CD4-positive, alpha-beta T cell (primary cell): ENCODE measurements around the gene IGFBPL1. TPM values are rescaled to one million over a fixed set of nuclear protein-coding genes. Genes with fewer than 3 reads are reported as not detected.

ENCODE experiments used
- ATAC-seq: fragments of 200-7000 bp; cut with Tn5 transposase; one replicate; pipeline ENCODE4 v1.10.0; 2022; ENCODE audit warnings: mild to moderate bottlenecking; ENCODE audit not compliant: poor library complexity
- CTCF ChIA-PET: fragments of 350-600 bp; sonication (Branson Sonifier 250); formaldehyde crosslinking; loops from one replicate; lab custom pipeline; 2021; ENCODE audit warnings: antibody characterized with exemption, inconsistent platforms; lab: Charles Lee
- POLR2A ChIA-PET: fragments of 350-600 bp; sonication (Branson Sonifier 250); formaldehyde crosslinking; loops from one replicate; lab custom pipeline; 2021; ENCODE audit warnings: antibody characterized with exemption, inconsistent platforms; lab: Charles Lee
- DNase-seq, 14 experiments: peaks; one replicate each; pipeline ENCODE4 v3.0.0-alpha.2; 2013 to 2020; ENCODE audit warnings: mixed read lengths in 2 of 14
- H3K27ac ChIP-seq, 2 donors: one replicate each; pipeline versions ENCODE4 v1.5.1 to v1.7.0; 2013; ENCODE audit warnings: low read length in 2 of 2, low read depth in 1 of 2, mild to moderate bottlenecking in 1 of 2
- H3K27me3 ChIP-seq, 2 experiments: 1 replicate in 1 of 2; 2 replicates in 1 of 2; pipeline versions ENCODE4 v1.6.1 to v1.7.0; 2013; ENCODE audit warnings: low read length in 2 of 2, control low read depth in 1 of 2, mild to moderate bottlenecking in 1 of 2, moderate library complexity in 1 of 2; ENCODE audit not compliant: insufficient read depth in 2 of 2, control insufficient read depth in 1 of 2
- H3K36me3 ChIP-seq: one replicate; pipeline ENCODE4 v1.6.1; 2013; ENCODE audit warnings: low read length, control low read depth; ENCODE audit not compliant: insufficient read depth
- H3K4me1 ChIP-seq: one replicate; pipeline ENCODE4 v1.6.1; 2013; ENCODE audit warnings: low read length, control low read depth; ENCODE audit not compliant: insufficient read depth
- H3K4me3 ChIP-seq: one replicate; pipeline ENCODE4 v1.5.1; 2013; ENCODE audit warnings: mild to moderate bottlenecking, low read length, moderate library complexity
- H3K9me3 ChIP-seq, 2 experiments: 1 replicate in 1 of 2; 2 replicates in 1 of 2; pipeline versions ENCODE4 v1.6.1 to v1.7.0; 2013; ENCODE audit warnings: low read length in 2 of 2, mild to moderate bottlenecking in 2 of 2, control low read depth in 1 of 2, moderate library complexity in 1 of 2; ENCODE audit not compliant: control insufficient read depth in 1 of 2, insufficient read depth in 1 of 2
- H3K27ac Mint-ChIP-seq: one replicate; pipeline ENCODE4 v1.8.0; 2020; ENCODE audit warnings: mixed read lengths
- H3K27me3 Mint-ChIP-seq: one replicate; pipeline ENCODE4 v1.8.0; 2021; ENCODE audit warnings: mixed read lengths
- H3K36me3 Mint-ChIP-seq: one replicate; pipeline ENCODE4 v1.8.0; 2021; ENCODE audit warnings: low read depth, mixed read lengths
- H3K4me1 Mint-ChIP-seq: one replicate; pipeline ENCODE4 v1.8.0; 2021; ENCODE audit warnings: low read depth, mixed read lengths
- H3K4me3 Mint-ChIP-seq: one replicate; pipeline ENCODE4 v1.8.0; 2020; ENCODE audit warnings: mild to moderate bottlenecking, mixed read lengths
- H3K9me3 Mint-ChIP-seq: one replicate; pipeline ENCODE4 v1.8.0; 2020; ENCODE audit warnings: mixed read lengths
- intact Hi-C, 2 experiments: fragments of 100-400 bp; cut with DNase I in 1 of 2; cut with micrococcal nuclease in 1 of 2; formaldehyde crosslinking; loops; one replicate each; pipeline versions ENCODE4 v1.15.1 to v1.9.0; 2023 to 2025; cut with DNase I, micrococcal nuclease
- total RNA-seq, 174 experiments: library from RNA in 2 of 174; stranded (reverse) in 2 of 174; gene quantifications; one replicate each; pipeline ENCODE4 v1.2.3 and lab custom pipeline; 2021 to 2026
- TF ChIP-seq, protein P1 (sequence below): fragments of 200-600 bp; IDR thresholded peaks from one replicate; pipeline ENCODE4 v1.8.0; 2022; ENCODE audit warnings: antibody characterized with exemption, mild to moderate bottlenecking

Gene IGFBPL1
- total RNA-seq, 2 experiments from 2014 or later = not detected

DNA sequence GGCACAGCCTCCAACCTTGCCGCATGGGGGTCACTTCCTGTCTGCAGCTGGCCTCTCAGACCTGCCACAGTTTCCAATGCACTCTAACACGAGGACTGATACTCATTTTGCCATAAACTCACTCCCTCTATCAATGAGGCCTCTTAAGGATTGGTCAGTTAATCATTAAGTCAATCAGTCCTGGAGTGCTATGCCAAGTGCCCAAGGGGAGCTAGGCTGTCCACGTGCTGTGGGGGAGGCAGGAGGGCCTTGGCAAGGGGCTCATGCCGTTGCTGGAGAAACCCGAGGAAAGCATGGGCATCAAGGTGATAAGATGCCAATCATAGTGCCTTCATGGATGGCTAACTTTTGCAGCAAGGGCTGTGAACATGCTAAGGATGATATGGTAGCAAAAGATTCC is 33.4 kb downstream of the IGFBPL1 start:
- peak overlapping the region; percentile 52 for H3K4me3 Mint-ChIP-seq

DNA sequence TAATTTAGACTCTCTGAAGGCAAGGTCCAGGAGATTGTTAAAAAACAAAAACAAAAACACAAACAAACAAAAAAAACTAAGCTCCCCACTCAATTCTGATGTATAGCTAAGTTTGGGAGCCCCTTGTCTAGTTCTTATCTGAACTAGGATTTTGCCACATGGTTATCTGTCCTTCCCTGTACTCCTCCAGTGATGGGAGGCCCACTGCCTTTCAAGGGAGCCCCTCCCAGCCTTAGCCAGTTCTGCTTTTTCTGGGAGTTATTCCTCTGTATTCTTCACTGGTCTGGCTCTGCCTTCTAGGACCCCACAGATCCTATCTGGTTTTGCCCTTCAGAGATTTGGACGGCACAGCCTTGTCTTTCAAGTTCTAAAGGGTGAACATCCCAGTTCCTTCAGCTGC is 33.8 kb downstream of the IGFBPL1 start:
- Mint-ChIP-seq H3K9me3 (no peaks in the 10 kb centered on the region), H3K36me3 (peaks cover 10% of the 10 kb centered on the region), H3K4me3 (peak overlapping the region; percentile 13), H3K4me1 (peaks cover 15% of the 10 kb centered on the region), H3K27ac (no peak overlapping the region), H3K27me3 (peaks cover 5% of the 10 kb centered on the region)
- POLR2A ChIA-PET = no interaction called here
- peaks cover 16% of the 10 kb centered on the region for H3K4me1 ChIP-seq
- peaks cover 0 to under 1% of the 10 kb centered on the region in 2 experiments for H3K9me3 ChIP-seq
- no peaks in the 10 kb centered on the region for H3K36me3 ChIP-seq
- DNase-seq (no peak), ATAC-seq (no peak)
- TF ChIP-seq, protein P1, sequence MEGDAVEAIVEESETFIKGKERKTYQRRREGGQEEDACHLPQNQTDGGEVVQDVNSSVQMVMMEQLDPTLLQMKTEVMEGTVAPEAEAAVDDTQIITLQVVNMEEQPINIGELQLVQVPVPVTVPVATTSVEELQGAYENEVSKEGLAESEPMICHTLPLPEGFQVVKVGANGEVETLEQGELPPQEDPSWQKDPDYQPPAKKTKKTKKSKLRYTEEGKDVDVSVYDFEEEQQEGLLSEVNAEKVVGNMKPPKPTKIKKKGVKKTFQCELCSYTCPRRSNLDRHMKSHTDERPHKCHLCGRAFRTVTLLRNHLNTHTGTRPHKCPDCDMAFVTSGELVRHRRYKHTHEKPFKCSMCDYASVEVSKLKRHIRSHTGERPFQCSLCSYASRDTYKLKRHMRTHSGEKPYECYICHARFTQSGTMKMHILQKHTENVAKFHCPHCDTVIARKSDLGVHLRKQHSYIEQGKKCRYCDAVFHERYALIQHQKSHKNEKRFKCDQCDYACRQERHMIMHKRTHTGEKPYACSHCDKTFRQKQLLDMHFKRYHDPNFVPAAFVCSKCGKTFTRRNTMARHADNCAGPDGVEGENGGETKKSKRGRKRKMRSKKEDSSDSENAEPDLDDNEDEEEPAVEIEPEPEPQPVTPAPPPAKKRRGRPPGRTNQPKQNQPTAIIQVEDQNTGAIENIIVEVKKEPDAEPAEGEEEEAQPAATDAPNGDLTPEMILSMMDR = no peak
- H3K4me3 ChIP-seq = no peak overlapping the region
- no peak overlapping the region for H3K27ac ChIP-seq
- H3K27me3 ChIP-seq = no peaks in the 10 kb centered on the region
- intact Hi-C loops = no loop called here
- CTCF ChIA-PET = no interaction called here

More for the DNA sequence above, 33.4 kb downstream of the IGFBPL1 start:
- H3K27me3 ChIP-seq = no peaks in the 10 kb centered on the region
- Mint-ChIP-seq H3K4me1 (peaks cover 15% of the 10 kb centered on the region), H3K36me3 (peaks cover 14% of the 10 kb centered on the region), H3K9me3 (no peaks in the 10 kb centered on the region), H3K27me3 (peaks cover 5% of the 10 kb centered on the region), H3K27ac (no peak overlapping the region)
- H3K4me1 ChIP-seq = peaks cover 16% of the 10 kb centered on the region
- TF ChIP-seq, protein P1 = no peak
- no peak for DNase-seq
- ChIA-PET CTCF (no interaction called here), POLR2A (no interaction called here)
- H3K36me3 ChIP-seq = peaks cover 1% of the 10 kb centered on the region
- no peak for ATAC-seq
- no peak overlapping the region for H3K4me3 ChIP-seq
- no peak overlapping the region for H3K27ac ChIP-seq
- intact Hi-C loops = no loop called here
- peaks cover 0 to 5% of the 10 kb centered on the region in 2 experiments for H3K9me3 ChIP-seq

DNA sequence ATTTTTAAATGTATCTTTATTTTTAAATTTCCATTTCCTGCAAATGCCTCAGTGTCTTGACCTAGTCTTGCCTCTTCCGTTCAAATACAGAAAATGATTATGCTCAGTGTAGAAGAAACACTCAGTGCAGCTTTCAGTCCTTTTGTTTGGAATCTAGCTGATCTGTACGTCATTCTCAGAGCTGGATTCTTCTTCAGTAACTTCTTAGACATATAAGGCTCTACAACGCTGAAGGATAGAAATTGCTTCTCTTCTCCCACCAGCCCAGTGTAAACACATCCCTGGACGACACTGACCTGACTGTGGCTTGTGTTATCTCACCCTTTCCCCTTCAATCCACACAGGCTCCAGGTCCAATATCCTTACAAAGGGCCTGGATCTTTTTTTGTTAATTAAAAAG is 34.9 kb downstream of the IGFBPL1 start:
- H3K27me3 ChIP-seq = peaks cover 0 to 3% of the 10 kb centered on the region in 2 experiments
- H3K27me3 Mint-ChIP-seq = peaks cover 5% of the 10 kb centered on the region
- no peak overlapping the region for H3K4me3 Mint-ChIP-seq
- TF ChIP-seq, protein P1 = no peak
- H3K9me3 Mint-ChIP-seq = no peaks in the 10 kb centered on the region
- H3K27ac Mint-ChIP-seq = no peak overlapping the region
- H3K9me3 ChIP-seq = peaks cover 0 to 6% of the 10 kb centered on the region in 2 experiments
- peaks cover 15% of the 10 kb centered on the region for H3K4me1 Mint-ChIP-seq
- DNase-seq = no peak
- no peak overlapping the region for H3K4me3 ChIP-seq
- peaks cover 13% of the 10 kb centered on the region for H3K4me1 ChIP-seq
- no peaks in the 10 kb centered on the region for H3K36me3 ChIP-seq
- intact Hi-C loops = no loop called here
- ChIA-PET POLR2A (no interaction called here), CTCF (no interaction called here)
- peaks cover 5% of the 10 kb centered on the region for H3K36me3 Mint-ChIP-seq
- H3K27ac ChIP-seq = no peak overlapping the region
- ATAC-seq = no peak
